HG02642 (cell line): ENCODE data around the gene SORCS1.

Experiments used
- ATAC-seq: cut with Tn5 transposase; IDR thresholded peaks from one replicate; pipeline ENCODE4 v1.9.1; 2021; ENCODE audit warnings: mild to moderate bottlenecking; ENCODE audit not compliant: unreplicated experiment, poor library complexity

Gene SORCS1

DNA sequence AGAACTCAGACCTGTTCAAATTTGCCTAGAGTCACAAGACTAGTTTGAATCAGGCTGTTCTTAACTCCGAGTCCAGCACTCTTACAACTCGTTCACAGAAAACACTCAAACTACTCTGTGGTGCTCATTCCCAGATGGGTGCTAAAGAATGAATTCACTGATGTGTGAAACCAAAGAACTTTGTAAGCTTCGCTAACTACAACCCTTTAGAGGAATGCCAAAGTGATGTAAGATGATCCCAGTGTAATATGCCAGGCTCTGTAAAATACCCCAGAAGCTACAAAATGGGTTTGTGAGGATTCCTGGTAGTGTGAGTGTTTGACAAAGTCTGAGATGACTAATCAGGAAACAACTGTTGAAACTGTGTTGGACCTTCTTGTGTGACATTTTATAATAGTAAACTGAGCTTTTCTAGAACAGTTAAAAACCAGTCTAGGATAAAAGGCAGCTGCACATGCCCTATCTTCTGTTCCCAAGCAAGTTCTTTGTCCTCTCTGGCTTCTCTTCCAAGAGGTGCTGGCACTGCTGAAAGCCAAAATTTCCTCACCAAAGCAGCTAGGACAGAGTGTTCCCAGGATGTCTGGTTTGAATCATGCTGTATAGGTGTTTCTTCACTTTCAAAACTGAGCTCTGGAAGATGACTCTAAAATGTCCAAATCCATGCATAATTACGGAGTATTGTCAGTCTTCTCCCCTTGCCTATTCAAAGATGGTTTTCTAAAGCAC, 527.6 kb downstream of the SORCS1 start:
- no peak for ATAC-seq

DNA sequence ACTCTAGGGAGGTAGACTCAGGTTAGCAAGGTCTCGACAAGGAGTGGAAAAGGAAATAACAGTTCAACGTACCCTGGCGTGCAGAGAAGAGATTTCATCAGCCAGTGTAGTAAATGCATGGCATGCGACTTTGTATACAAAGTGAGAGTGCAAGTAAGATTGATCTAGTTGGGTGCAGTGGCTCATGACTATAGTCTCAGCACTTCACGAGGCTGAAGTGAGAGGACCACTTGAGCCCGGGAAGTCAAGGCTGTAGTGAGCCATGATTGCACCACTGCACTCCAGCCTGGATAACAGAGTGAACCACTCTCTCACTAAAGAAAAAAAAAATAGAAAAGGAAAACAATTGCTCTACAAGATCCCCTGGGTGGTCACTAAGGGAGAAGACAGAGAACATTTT, 528.6 kb downstream of the SORCS1 start:
- no peak for ATAC-seq

DNA sequence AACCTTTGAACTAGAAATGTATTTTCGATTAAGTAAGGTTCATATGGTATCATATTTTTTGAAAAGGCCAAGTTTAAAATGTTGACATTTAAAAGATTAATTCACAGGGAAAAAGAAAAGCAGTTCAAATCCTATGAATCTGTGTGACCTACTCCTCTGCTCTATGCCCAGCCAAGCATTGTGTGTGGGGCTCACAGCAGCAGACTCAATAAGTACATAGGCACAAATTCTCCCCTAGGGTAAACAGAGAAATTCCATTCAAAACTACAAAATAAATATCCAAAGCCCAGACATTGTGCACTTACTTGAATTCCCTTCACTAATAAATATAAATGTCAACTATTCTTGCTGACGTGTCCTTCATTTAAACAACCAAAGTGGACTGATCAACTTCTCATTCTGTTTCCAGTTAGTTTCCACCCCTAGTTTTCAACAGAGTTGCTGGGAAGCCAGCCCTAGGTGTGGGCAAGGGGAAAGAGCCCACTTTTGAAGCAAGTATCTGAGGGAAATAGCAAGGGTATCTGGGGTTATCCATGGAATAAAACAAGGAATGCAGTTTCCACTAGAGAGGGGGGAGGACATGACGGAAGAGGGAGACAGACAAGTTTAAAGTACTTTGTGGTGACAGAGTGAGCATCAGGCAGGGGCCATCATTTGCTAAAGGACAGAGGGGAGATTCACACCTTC, 533.3 kb downstream of the SORCS1 start:
- no peak for ATAC-seq

DNA sequence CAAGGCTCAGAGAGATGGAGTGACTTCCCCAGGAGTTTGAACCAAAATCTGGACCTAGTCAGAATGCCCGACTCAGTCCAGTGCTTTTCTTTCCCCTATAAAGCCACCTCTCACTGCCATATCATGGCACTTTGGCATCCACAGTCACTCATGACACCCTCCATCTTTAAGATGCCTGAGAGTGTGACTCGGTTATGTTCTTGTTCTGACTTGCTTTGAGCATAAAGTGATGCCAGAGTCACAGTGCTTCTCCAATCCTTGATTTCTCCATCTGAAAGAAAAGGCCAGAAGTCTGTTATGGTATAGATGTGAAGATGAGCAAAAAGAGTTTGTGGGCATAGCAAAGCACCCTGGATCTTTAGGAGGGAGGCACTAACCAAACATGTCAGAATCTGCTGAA, 538.1 kb downstream of the SORCS1 start:
- no peak for ATAC-seq

DNA sequence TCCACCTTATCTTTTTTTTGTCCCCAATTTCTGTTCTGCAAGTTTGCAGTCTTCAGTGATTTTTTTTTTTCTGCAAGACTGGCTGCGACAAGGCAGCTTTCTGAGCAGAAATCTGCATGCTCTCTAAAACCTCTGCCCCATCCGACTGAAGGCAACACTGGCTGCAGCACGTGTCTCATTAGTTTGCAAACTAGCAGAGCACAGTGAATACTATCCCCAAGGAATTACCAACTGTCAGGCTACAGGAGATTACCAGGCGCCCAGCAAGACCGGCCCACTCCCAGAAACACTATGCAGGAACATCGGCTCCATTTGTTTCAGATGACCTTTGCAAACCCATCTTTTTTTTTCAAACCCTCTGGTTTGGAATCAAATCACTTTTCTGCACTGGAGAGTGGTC, 538.8 kb downstream of the SORCS1 start:
- no peak for ATAC-seq

DNA sequence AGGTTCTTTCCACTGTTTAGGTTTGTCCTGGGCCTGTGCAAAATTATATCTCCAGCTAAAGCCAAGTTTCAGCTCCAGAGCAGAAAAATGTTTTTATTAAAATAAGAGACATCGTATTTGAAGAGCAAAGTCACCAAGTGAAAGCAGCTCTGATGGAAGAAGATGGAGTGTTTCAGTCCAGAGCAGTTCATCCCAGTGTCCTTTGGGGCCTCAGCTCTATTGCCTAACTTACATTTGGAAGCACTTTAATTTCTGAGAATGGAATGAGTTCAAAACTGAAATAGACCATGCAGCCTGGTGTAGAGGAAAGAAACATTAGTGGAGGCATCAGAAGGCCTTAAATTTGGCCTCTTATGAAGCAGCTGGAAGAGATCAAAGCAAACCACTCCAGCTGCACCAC, 545.2 kb downstream of the SORCS1 start:
- no peak for ATAC-seq

DNA sequence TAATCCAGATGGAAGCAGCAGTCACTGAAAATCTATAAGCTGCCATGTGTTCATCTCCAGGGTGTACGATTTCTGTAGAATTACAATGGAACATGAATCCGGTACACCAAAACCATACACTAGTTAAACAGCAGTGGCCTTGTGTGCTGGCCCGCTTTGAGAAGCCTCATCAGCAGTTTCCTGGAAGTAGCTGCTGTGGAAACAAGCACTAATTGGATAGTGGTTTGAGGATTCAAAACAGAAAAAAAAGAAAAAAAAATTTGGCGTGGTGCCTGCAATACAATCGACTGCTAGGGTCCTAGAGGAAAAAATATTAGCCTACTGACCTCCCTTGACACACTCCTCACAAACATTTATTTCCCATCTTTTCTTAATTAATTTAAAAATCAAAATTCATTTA, 545.9 kb downstream of the SORCS1 start:
- ATAC-seq: no peak

DNA sequence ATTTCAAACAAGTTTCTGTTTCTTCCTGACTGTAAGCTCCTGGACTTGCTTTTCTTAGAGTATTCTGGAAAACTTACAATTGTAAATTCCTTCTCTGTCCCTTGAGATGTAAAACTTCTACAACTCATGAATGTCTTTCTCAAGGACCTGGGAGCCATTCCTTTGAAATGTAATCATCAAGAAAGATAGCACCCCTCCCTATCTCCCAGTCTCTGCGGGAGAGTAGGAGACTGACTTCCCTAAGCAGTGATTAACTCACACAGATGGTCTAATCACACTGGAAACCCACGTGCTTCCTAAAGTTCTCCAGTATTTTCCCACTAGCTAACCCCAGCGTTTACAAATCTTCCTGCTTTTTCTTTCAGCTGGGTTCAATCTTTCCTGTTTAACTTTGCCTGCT, 549.4 kb downstream of the SORCS1 start:
- ATAC-seq: no peak

DNA sequence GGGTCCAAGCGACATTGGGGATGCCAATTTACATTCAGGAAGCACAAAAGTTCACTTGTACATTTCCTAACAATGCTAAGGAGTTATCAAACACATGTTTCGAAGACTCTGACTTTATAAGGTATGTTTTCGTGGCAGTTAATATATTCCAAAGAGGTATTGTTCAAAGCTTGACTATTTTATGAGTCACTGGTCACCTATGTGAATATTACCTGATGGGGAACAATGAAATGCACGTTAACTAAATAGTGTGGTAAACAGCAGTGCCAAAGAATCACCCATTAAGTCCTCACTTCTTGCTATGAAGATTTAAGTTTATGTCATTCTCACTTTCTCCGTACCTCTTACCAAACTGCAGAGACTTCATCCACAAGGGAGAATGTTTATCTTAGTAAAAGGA, 550.2 kb downstream of the SORCS1 start:
- no peak for ATAC-seq

DNA sequence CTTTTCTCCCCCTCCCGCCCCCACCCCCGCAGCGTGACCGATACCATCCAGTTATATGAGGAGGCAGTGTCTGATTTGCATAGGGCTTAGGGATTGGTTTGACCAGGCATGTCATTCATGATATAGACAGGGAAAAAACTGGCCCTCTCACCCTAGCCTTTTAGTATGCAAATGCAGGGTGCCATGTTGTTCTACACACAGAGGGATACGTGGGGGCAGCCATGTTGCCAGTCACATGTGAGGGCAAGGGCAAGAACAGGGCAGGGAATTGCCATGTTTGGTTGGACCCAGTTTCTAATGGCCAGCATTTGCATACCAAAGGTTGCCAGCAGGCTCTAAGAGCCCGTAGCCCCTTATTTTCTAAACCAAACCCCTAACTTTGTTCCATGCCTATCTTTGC, 552.1 kb downstream of the SORCS1 start:
- no peak for ATAC-seq

DNA sequence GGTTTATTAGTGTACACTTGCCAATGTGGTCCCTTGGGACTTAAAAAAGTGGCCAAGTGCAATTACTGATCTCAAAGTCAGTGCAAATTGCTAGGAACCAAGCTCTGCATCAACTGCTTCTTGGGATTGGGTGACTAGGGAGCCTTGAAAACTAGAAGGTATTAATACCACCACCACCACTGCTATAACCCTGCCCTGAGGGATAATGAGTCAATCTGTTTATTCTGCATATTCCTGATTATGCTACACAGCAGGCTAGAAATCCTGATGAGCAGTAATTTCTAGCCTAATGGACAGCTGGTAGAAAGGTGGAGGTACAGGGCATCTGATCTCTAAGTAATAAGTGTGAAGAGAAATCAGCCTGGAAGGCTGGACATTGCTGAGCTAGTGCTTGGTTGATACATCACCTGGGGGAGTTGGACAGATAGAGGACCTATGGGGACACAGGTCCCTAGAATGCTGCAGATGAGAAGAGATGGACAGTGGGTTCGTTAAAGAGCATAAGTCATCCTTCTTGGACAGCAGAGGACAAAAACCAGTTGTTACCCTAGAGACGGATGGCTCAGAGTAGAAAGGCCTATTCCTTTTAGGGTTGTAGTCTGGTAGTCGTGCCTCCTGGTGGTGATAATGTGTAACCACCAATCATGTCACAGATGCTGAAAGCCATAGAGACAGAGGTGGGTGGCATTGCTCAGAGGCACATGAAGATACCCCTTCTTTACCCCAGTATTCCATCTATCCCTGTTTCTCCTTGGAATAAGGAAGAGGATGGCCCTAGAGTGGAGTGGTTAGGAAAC, 554.8 kb downstream of the SORCS1 start:
- ATAC-seq: no peak

DNA sequence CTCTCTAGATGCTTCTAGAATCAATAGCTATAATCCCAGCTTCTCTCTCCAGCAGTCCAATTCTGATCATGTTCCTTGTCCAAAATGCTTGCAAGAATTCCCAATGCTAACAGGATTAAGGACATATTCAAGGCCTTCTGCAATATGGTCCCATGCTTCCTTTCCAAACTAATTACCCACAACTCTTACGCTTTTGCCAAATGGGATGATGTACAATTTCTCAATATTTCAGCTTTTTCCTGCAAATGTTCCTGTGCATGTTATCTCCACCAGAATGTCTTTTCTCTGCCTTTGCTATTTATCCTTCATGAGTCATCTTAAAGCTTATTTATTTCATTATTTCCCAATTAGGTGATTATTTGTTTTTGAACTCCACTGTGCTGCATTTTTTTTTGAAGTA, 556.4 kb downstream of the SORCS1 start:
- no peak for ATAC-seq

DNA sequence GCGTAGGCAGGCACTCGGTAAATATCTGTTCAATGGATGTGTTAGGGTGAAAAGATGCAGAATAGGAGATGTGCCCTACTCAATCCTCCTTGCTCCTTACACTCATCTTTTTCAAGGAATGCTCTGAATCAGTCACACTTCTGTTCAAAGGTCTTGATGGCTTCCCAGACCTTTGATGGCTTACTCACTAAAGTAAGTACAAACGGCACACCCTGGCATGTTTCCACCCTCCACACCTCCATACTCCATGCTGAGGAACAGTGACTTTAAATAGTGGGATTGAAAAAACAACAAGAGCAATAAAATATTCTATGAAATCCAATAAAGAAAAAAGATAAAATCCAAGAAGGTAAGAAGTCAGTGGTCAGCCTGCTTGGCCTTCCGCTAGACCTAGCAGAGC, 569.2 kb downstream of the SORCS1 start:
- no peak for ATAC-seq

DNA sequence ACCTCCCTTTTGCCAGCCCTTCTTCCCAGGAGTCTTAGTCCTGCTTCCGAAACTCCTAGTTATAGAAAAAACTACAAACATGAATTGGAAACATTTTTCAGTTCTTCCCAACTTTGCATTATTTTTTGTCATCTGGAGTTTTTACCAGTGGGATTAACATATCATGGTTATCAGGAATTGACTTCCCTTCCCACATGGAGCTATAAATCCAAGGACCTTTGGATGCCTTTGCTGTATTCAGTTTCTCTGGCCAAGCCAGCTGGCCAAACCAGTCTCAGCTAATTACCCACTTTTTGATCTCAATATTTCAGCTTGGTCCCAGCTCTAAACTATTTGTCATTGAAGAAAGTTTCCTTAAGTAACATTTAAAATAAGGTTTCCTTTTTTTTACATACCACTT, 570.6 kb downstream of the SORCS1 start:
- no peak for ATAC-seq

DNA sequence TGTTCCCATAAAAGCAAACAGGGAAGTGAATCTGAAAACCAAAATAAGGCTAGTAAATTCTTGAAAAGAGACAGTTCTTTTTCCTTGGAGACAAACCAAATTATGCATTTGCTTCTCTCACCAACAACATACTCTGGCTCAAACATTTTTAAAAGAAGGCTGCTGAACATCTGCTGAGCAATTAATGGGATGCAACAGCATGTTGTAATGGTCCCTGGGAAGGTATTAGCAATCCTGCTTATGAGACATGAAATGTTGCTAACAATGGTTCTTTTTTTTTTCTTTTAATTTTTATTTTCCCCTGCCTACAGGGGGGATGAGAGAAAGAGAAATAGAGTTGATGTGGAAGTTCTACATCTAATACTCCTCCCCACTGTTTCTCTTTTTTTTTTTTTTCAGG, 572.1 kb downstream of the SORCS1 start:
- no peak for ATAC-seq

DNA sequence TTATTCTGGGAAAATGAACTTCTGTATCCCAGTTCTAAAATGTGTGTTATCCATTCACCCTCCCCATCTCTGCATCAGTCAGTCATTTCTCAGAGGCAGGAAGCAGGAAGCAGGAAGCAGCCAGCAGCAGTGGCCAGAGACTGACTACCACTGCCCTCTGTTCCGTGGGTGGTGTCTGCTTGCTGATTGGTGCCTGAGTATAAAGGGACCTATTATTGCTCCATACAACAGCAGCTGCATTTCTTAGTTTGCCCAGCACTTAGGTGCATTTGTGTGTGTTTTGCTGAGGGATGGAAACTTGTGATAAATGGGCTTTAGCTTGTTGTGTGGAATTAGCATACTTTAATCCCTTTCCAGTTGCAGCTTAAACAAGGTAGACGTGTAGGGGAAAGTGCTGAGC, 582.2 kb downstream of the SORCS1 start:
- ATAC-seq: no peak

DNA sequence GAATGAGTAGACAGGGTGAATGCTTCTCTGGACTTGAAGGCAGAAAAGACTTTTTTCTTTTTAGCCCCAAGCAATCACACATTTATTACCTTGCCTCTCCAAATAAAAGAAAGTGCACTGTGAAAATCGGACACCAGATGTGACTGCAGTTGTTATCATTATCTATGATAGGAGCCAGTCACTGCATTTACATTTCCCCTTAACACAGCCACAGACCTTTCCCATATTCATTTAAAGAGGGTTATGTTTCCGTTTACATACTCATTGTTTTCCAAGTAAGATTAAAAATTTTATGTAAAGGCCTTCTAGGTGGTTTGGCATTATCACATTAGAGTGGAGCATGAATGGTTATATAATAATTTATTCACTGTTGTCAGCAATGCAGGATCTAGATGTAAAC, 586.8 kb downstream of the SORCS1 start:
- no peak for ATAC-seq

DNA sequence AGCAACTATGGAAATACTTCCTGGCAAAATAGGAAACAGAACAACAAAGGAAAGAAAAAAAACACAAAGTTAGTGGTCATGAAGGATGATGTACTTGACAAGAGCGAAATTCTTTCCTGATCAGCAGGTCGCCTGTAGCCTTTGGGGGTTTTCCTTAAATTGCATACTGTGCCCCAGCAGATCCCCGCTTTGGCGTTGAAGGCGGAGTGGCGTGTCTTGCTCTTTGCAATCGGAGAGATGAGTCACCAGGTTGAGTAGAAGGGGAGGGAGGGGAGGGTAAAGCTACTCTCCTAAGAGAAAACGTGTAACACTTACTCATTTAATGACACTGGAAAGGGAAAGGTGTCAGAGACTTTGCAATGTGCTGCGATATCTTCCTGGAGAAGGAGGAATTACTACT, 587.2 kb downstream of the SORCS1 start:
- no peak for ATAC-seq

DNA sequence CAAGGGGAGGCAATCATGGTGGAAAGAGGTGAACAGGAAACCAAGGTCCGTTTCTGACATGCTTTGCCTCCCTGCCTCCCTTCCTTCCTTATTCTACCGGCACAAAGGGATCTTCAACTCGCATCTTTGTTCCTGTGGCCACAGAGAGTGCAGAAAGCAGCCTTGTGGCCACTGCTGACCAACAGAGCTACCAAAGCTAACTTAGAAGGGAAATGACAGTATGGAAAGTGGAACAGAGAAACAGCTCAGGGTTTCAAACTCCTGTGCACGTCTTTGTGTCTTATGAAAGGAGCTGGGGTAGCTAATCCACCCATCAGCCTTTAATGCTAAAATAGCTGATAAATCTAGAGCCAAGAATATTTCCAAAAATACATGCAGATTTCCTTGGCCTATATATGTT, 588.0 kb downstream of the SORCS1 start:
- ATAC-seq: no peak

DNA sequence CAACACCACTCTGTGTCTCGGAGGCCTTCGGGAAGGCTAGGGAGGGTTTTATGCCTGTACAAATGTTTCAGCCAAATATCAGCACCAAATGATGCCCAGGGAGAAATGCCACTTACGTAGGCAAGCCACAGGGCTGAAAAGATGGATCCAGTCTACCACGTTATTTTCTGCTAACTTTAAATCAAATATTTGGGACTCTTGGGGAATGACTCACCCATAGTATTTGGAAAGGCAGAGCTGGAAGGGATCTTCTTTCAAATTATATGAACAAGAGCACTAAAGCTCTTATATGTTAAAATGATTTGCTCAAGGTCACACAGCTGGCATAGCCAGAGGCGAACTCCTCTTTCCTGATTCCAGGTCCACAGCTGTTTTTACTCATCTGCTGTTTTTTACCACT, 591.4 kb downstream of the SORCS1 start:
- no peak for ATAC-seq

DNA sequence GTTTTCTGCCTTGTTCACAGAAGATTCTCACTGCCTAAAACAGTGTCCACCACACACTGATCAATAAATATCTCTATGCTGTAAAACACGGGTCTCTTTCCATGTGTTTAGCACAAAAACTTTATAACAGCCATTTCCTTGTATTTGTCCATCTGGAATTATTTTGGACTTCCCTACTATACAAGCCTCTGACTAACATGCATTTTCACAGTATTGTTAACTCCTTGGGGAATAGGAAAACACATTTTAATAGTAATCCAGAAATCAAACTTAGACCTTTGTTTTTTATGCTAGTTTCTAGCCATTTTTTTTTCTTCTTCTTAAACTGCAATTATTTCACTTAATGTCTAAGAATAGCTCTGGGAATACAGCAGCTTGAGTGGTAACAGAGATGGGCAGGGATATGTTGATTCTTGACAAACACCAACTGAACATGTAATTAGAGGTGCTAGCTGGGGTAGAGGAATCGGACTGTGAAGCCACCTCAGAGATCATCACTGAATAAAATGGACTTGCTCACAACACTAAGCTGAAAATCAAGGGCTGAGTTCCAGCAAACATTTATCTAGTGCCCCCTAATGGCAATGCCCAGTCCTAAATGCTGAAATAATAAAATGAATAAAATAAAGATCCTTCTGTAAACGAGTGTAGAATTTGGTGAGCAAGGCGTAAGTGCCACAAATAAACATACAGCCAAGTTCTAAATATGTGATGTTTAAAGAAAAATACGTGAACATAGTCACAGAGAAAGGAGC, 593.1 kb downstream of the SORCS1 start:
- no peak for ATAC-seq
